ENCODE measurements around the gene VAV3.

VAV3 gene

GRCh38 chr1:107687849-107688753 lies 276.9 kb downstream of the VAV3 start:
- DNase-seq (ENCODE audit: low read depth in 2 of 2), result no peak

GRCh38 chr1:107683683-107684082 lies 281.3 kb downstream of the VAV3 start:
- no peak for DNase-seq (ENCODE audit: low read depth in 2 of 2)

GRCh38 chr1:107683191-107683657 lies 281.8 kb downstream of the VAV3 start:
- no peak for DNase-seq (ENCODE audit: low read depth in 2 of 2)

GRCh38 chr1:107682467-107682866 lies 282.5 kb downstream of the VAV3 start:
- no peak for DNase-seq (ENCODE audit: low read depth in 2 of 2)

- DNase-seq (ENCODE audit: low read depth in 2 of 2), result no peak
Measured at GRCh38 chr1:107681001-107681479, 283.9 kb downstream of the VAV3 start.

- DNase-seq (ENCODE audit: low read depth in 2 of 2), result no peak
Measured at GRCh38 chr1:107680579-107680985, 284.4 kb downstream of the VAV3 start.

GRCh38 chr1:107679411-107679953 lies 285.5 kb downstream of the VAV3 start:
- DNase-seq (ENCODE audit: low read depth in 2 of 2), result no peak

GRCh38 chr1:107678993-107679392 lies 286.0 kb downstream of the VAV3 start:
- no peak for DNase-seq (ENCODE audit: low read depth in 2 of 2)

GRCh38 chr1:107677697-107678096 lies 287.3 kb downstream of the VAV3 start:
- no peak for DNase-seq (ENCODE audit: low read depth in 2 of 2)

GRCh38 chr1:107674486-107674885 lies 290.5 kb downstream of the VAV3 start:
- no peak for DNase-seq (ENCODE audit: low read depth in 2 of 2)

GRCh38 chr1:107673006-107673405 lies 292.0 kb downstream of the VAV3 start:
- DNase-seq (ENCODE audit: low read depth in 2 of 2), result no peak

GRCh38 chr1:107670397-107671040 lies 294.5 kb downstream of the VAV3 start:
- no peak for DNase-seq (ENCODE audit: low read depth in 2 of 2)

- no peak for DNase-seq (ENCODE audit: low read depth in 2 of 2)
Measured at GRCh38 chr1:107669996-107670395, 295.0 kb downstream of the VAV3 start.

- DNase-seq (ENCODE audit: low read depth in 2 of 2), result no peak
Measured at GRCh38 chr1:107668762-107669161, 296.2 kb downstream of the VAV3 start.

- no peak for DNase-seq (ENCODE audit: low read depth in 2 of 2)
Measured at GRCh38 chr1:107666493-107666892, 298.5 kb downstream of the VAV3 start.

- DNase-seq (ENCODE audit: low read depth in 2 of 2), result no peak
Measured at GRCh38 chr1:107664982-107665925, 299.7 kb downstream of the VAV3 start.

- peak; percentile 81 to 87 for DNase-seq (ENCODE audit: low read depth in 2 of 2)
Measured at GRCh38 chr1:107662971-107663370, 302.0 kb downstream of the VAV3 start.

GRCh38 chr1:107661158-107661557 lies 303.8 kb downstream of the VAV3 start:
- DNase-seq (ENCODE audit: low read depth in 2 of 2), result no peak

GRCh38 chr1:107659961-107660360 lies 305.0 kb downstream of the VAV3 start:
- no peak for DNase-seq (ENCODE audit: low read depth in 2 of 2)

GRCh38 chr1:107657356-107657755 lies 307.6 kb downstream of the VAV3 start:
- DNase-seq (ENCODE audit: low read depth in 2 of 2), result no peak

GRCh38 chr1:107653765-107654164 lies 311.2 kb downstream of the VAV3 start:
- no peak for DNase-seq (ENCODE audit: low read depth in 2 of 2)

Measured in fibroblast of skin of left quadriceps (primary cell).